ENCODE results near the gene SH2D7.

The SH2D7 gene

DNA sequence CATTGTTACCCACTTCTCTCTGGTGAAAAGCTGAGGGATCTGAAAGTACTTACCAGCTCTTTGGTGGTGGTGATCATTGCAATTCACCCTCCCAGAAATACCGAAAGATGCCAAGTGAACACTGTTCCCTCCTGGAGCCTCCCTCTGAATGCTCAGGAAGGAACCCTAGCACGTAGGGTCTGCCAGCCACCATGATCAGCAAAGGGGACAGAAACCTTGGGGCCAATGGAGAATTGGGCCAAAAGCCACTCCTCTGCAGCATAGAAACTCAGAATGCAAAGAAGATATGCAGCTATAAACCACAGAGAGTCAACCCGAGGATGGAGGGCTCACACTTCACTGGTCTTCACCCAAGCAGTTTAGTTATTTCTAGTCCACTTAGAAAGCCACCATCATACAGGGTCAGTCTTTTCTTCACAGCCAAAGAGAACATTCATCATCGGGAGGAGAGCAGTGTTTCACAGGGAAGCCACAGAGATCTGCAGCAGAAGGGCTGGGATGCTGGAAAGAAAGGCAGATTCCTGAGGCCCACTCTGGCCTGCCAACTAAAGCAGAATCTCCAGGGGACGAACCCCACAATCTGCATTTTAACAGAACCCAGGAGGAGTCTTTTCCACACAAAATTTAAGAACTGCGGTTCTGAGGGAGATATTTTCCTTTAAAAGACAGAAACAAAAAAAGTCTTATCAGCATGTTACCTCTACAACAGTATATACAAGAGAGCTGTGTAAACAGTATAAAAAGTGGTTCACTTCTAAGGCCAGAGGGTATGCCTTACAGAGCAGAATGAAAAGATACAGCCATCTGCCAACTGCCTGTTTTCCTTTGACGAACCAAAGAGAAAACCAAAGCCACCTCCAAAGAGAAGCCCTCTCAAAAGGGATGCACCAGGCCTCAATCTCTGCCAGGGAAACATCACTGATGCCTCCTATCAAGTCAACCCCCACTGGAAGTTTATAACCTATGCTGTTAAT, 26.1 kb upstream of the SH2D7 start:
- H3K4me3 ChIP-seq (ENCODE audit: low read depth, low read length): peak overlapping the region; percentile 25
- peak; percentile 77 for DNase-seq (ENCODE audit: low read depth)
- TF ChIP-seq, protein P1, sequence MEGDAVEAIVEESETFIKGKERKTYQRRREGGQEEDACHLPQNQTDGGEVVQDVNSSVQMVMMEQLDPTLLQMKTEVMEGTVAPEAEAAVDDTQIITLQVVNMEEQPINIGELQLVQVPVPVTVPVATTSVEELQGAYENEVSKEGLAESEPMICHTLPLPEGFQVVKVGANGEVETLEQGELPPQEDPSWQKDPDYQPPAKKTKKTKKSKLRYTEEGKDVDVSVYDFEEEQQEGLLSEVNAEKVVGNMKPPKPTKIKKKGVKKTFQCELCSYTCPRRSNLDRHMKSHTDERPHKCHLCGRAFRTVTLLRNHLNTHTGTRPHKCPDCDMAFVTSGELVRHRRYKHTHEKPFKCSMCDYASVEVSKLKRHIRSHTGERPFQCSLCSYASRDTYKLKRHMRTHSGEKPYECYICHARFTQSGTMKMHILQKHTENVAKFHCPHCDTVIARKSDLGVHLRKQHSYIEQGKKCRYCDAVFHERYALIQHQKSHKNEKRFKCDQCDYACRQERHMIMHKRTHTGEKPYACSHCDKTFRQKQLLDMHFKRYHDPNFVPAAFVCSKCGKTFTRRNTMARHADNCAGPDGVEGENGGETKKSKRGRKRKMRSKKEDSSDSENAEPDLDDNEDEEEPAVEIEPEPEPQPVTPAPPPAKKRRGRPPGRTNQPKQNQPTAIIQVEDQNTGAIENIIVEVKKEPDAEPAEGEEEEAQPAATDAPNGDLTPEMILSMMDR (IDR thresholded peaks at IDR 0.05; ENCODE audit: low read depth, low read length, missing control alignments): no peak

DNA sequence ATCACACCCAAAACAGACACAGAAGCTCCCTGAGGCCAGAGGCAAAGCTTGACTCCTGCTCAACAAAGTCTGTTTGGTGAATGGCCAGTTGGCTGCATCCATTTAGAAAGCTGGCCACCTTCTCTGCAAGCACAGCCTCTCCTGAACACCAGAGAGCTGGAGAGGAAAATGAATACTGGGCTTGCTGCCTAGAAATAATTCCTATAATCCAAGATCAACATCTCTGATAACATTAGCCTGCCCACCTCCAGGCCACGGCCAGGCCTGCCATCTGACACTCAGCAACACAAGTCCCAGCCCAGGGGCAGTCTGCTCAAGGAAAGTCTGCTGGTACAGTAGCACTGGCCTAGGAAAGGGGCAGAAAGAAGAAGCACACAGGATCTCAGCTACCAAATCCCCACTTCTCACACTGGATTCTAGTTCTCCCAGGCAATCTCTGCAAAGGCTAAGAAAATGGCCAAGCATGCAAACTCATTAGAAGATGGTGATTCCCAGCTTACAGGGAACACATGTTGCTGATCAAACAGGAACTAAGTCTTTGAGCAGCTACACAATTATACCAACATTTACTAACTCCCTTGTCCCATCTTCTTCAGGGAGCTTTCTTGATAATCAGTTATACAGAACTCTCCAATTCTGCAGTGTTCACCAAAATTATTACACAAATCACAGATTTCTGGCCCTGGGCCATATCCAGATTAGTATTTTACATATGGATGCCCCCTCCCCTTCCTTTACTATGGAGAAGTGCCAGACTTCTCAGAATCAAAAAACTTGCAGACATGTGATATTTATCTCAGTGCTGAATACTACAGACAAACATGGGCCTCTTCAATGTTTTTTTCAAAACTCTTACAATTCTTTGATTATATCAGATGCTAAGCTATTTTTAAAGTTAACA, 24.8 kb upstream of the SH2D7 start:
- H3K4me3 ChIP-seq (ENCODE audit: low read depth, low read length): no peak overlapping the region
- no peak for DNase-seq (ENCODE audit: low read depth)
- TF ChIP-seq, protein P1 (IDR thresholded peaks at IDR 0.05; ENCODE audit: low read depth, low read length, missing control alignments): no peak

DNA sequence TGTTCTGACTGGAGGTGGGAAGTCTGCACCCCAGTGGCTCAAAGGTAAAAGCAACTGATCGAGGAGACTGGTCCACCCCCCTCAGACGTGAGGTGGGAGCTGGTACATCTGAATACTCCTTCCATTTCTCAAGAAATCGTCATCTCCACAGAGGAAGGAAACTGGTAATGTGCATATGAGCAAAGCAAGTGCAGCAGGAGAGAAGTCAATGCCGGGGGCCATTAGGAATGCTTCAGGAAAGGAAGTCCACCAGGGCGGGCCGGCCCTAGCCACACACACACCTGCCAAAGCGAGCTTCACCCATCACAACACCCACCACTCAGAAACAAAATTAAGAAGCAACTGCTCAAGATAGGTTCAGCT, 23.3 kb upstream of the SH2D7 start:
- DNase-seq (ENCODE audit: low read depth): no peak
- peak overlapping the region; percentile 26; the same call in 1 of the 2 replicates for H3K4me3 ChIP-seq (ENCODE audit: low read depth, low read length)
- TF ChIP-seq, protein P1 (IDR thresholded peaks at IDR 0.05; ENCODE audit: low read depth, low read length, missing control alignments): no peak

DNA sequence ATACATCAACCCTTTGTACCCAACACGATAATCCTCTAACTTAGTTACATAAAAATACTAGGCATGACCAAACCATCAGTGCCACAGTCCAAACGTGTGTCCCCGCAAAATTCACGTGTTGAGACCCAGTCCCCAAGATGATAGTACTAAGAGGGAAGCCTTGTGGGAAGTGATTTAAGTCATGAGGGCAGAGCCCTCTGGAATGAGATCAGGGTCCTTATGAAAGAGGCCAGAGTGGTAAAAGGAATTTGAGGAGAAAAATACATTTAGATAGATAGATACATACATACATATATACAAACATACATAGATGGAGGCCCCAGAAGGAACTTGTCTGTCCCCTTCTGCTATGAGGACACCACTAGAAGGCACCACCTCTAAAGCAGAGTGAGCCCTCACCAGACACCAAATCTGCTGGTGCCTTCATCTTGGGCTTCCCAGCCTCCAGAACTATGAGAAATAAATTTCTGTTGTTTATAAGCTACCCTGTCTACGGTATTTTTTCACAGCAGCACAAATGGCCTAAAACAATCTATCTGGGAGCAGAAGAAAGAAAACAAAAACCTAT, 22.8 kb upstream of the SH2D7 start:
- TF ChIP-seq, protein P1 (IDR thresholded peaks at IDR 0.05; ENCODE audit: low read depth, low read length, missing control alignments): no peak
- no peak for DNase-seq (ENCODE audit: low read depth)
- no peak overlapping the region; the same call in 1 of the 2 replicates for H3K4me3 ChIP-seq (ENCODE audit: low read depth, low read length)

DNA sequence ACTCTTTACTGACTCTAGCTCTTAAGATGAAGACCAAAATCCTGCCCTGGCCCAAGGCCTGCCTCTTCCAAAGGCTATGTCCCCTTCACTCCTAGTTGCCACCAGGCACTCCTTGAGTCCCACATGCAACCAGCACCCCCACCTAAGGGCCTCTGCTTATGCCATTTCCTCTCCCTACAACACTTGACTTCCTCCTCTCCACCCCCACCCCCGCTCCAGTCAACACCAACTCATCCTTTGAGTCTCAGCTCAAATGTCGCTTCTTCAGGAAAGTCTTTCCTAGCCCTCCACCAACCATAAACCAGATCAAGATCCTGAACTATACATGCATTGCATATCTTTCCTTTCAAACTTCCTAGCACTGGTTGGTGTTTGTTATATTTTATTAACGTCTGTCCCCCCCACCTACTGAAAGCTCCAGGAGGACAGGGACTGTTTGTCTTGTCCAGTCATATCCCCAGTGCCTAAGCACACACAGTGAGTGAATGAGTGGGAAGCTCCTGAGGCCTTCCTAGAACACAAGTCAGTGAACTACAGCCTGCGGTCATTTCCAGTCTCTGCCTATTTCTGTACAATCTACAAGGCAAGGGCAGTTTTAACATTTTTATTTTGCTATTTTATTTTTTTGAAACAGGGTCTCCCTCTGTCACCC, 22.2 kb upstream of the SH2D7 start:
- TF ChIP-seq, protein P1 (IDR thresholded peaks at IDR 0.05; ENCODE audit: low read depth, low read length, missing control alignments): no peak
- no peak for DNase-seq (ENCODE audit: low read depth)
- H3K4me3 ChIP-seq (ENCODE audit: low read depth, low read length): no peak overlapping the region

DNA sequence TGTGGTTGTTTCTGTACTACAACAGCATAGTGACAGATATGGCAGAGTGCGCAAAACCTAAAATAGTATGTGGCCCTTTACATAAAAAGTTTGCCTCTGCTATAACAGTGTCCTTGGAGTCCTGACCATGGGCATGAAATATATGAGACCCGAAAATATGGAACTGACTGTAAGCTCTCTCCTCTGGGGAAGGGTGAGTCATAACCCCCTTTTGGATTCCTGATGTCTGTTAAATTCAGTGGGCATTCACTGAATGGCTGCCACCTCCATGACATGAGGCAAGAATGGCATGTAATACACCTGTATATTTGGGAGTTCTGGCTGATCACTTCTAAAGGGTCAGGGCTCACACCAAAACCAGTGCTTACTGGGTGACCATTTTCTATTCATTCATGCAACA, 21.0 kb upstream of the SH2D7 start:
- TF ChIP-seq, protein P1 (IDR thresholded peaks at IDR 0.05; ENCODE audit: low read depth, low read length, missing control alignments): no peak
- H3K4me3 ChIP-seq (ENCODE audit: low read depth, low read length): no peak overlapping the region
- no peak for DNase-seq (ENCODE audit: low read depth)

Measured in GM12864 (cell line).